Coronary artery (tissue), 2 donors: ENCODE results near the gene RALGAPA2.

Source experiments
- DNase-seq: peaks from one replicate; pipeline ENCODE4 v3.0.0-alpha.2; 2017; ENCODE audit warnings: low spot score
- H3K27ac ChIP-seq, 2 donors: fragments of 200-600 bp; sonication (generic); one replicate each; pipeline ENCODE4 v1.5.1; 2016 to 2019
- H3K4me3 ChIP-seq: fragments of 200-600 bp; sonication (generic); 2 replicates; pipeline ENCODE4 v1.5.1; 2016; ENCODE audit warnings: mild to moderate bottlenecking, moderate library complexity
- CTCF ChIP-seq: fragments of 200-600 bp; sonication (generic); IDR thresholded peaks from one replicate; pipeline ENCODE4 v1.5.1; 2019; ENCODE audit warnings: antibody characterized with exemption

RALGAPA2 gene

GRCh38 chr20:20710443-20711315, 1.8 kb downstream of the RALGAPA2 start:
- no peak for TF ChIP-seq CTCF
- Histone ChIP-seq H3K27ac (peak overlapping the region; percentile 47 to 55), H3K4me3 (peak overlapping the region; percentile 95)
- DNase-seq, result no peak

GRCh38 chr20:20709887-20710286, 2.6 kb downstream of the RALGAPA2 start:
- no peak for TF ChIP-seq CTCF
- DNase-seq, result no peak
- H3K4me3 ChIP-seq, result no peak overlapping the region
- H3K27ac ChIP-seq, result no peak overlapping the region

- no peak overlapping the region for H3K27ac ChIP-seq
- DNase-seq, result no peak
- H3K4me3 ChIP-seq, result no peak overlapping the region
- TF ChIP-seq CTCF, result no peak
Observed at GRCh38 chr20:20706285-20706684, 6.2 kb downstream of the RALGAPA2 start.

GRCh38 chr20:20702330-20703245, 9.9 kb downstream of the RALGAPA2 start:
- DNase-seq, result no peak
- TF ChIP-seq CTCF, result no peak
- Histone ChIP-seq H3K27ac (no peak overlapping the region), H3K4me3 (no peak overlapping the region)

- no peak overlapping the region for H3K4me3 ChIP-seq
- DNase-seq, result no peak
- no peak overlapping the region for H3K27ac ChIP-seq
- TF ChIP-seq CTCF, result no peak
Observed at GRCh38 chr20:20699917-20700316, 12.5 kb downstream of the RALGAPA2 start.

GRCh38 chr20:20699144-20699543, 13.3 kb downstream of the RALGAPA2 start:
- Histone ChIP-seq H3K4me3 (no peak overlapping the region), H3K27ac (no peak overlapping the region)
- no peak for TF ChIP-seq CTCF
- no peak for DNase-seq
